OCI-LY3 (cell line): ENCODE results near the gene CXCR5.
A peak's percentile ranks its signal among the peaks of the same experiment; 100 is the strongest.

Experiments
- H2AFZ ChIP-seq: fragments of 200-600, 300-600 bp; shearing (Covaris generic); 2 replicates; pipeline ENCODE4 v1.6.0; 2014; ENCODE audit warnings: antibody characterized with exemption, low read depth, low read length
- H3K27ac ChIP-seq: fragments of 200-600, 300-600 bp; sonication (generic); 2 replicates; pipeline ENCODE4 v1.5.1; 2014; ENCODE audit warnings: mild to moderate bottlenecking, low read length, moderate library complexity, mixed read lengths
- H3K27me3 ChIP-seq: fragments of 200-600, 300-600 bp; sonication (generic); 2 replicates; pipeline ENCODE4 v1.6.1; 2014; ENCODE audit warnings: low read depth, low read length, mixed read lengths
- H3K36me3 ChIP-seq: fragments of 200-600, 300-600 bp; sonication (generic); replicated peaks from 2 replicates; pipeline ENCODE3; 2014; ENCODE audit warnings: low read depth, low read length, mixed read lengths
- H3K4me1 ChIP-seq: fragments of 300-600, 200-600 bp; sonication (generic); 2 replicates; pipeline ENCODE4 v1.6.1; 2014; ENCODE audit warnings: low read length, mixed read lengths
- H3K4me2 ChIP-seq: fragments of 200-600, 300-600 bp; sonication (generic); 2 replicates; pipeline ENCODE4 v1.6.1; 2014; ENCODE audit warnings: low read length, mixed read lengths
- H3K4me3 ChIP-seq: fragments of 300-600, 200-600 bp; sonication (generic); 2 replicates; pipeline ENCODE4 v1.5.1; 2014; ENCODE audit warnings: antibody characterized with exemption, mild to moderate bottlenecking, low read length, moderate library complexity
- H3K79me2 ChIP-seq: fragments of 300-600, 200-600 bp; shearing (Covaris generic); 2 replicates; pipeline ENCODE4 v1.6.1; 2014; ENCODE audit warnings: mild to moderate bottlenecking, low read length, mixed read lengths
- H3K9ac ChIP-seq: fragments of 300-600, 200-600 bp; shearing (Covaris generic); 2 replicates; pipeline ENCODE4 v1.6.0; 2014; ENCODE audit warnings: mild to moderate bottlenecking, low read length, moderate library complexity
- H3K9me3 ChIP-seq: fragments of 200-600, 300-600 bp; shearing (Covaris generic); 2 replicates; pipeline ENCODE4 v1.6.1; 2014; ENCODE audit warnings: low read length, mixed read lengths; ENCODE audit not compliant: insufficient read depth
- H4K20me1 ChIP-seq: fragments of 200-600, 300-600 bp; sonication (generic); 2 replicates; pipeline ENCODE4 v1.6.1; 2016; ENCODE audit warnings: low read length, mixed read lengths; ENCODE audit not compliant: insufficient read depth
- EZH2phosphoT487 ChIP-seq: fragments of 200-600 bp; shearing (Covaris generic); IDR thresholded peaks from 2 replicates; pipeline ENCODE4 v1.6.1; 2018; ENCODE audit warnings: antibody characterized with exemption, mixed run types, low read depth
- TF ChIP-seq, protein P1 (sequence below): fragments of 200-600, 300-600 bp; sonication (generic); IDR thresholded peaks from 2 replicates; pipeline ENCODE4 v1.5.1; 2014; ENCODE audit warnings: antibody characterized with exemption, low read length, low read depth

Gene CXCR5

DNA sequence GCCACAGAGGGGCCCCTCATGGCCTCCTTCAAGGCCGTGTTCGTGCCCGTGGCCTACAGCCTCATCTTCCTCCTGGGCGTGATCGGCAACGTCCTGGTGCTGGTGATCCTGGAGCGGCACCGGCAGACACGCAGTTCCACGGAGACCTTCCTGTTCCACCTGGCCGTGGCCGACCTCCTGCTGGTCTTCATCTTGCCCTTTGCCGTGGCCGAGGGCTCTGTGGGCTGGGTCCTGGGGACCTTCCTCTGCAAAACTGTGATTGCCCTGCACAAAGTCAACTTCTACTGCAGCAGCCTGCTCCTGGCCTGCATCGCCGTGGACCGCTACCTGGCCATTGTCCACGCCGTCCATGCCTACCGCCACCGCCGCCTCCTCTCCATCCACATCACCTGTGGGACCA, 10.0 kb downstream of the CXCR5 start:
- Histone ChIP-seq H3K79me2 (peaks cover 81% of the 10 kb centered on the region), H3K4me2 (peak overlapping the region; percentile 75), H3K4me3 (peak overlapping the region; percentile 31; the same call in 1 of the 2 replicates), H3K4me1 (peaks cover 92% of the 10 kb centered on the region), H2AFZ (no peak overlapping the region), H3K9ac (no peak overlapping the region), H3K27ac (peak overlapping the region; percentile 67; the same call in 1 of the 2 replicates), H3K36me3 (peaks cover 61% of the 10 kb centered on the region), H3K9me3 (no peaks in the 10 kb centered on the region), H4K20me1 (peaks cover 97% of the 10 kb centered on the region), H3K27me3 (no peaks in the 10 kb centered on the region)
- TF ChIP-seq, protein P1, sequence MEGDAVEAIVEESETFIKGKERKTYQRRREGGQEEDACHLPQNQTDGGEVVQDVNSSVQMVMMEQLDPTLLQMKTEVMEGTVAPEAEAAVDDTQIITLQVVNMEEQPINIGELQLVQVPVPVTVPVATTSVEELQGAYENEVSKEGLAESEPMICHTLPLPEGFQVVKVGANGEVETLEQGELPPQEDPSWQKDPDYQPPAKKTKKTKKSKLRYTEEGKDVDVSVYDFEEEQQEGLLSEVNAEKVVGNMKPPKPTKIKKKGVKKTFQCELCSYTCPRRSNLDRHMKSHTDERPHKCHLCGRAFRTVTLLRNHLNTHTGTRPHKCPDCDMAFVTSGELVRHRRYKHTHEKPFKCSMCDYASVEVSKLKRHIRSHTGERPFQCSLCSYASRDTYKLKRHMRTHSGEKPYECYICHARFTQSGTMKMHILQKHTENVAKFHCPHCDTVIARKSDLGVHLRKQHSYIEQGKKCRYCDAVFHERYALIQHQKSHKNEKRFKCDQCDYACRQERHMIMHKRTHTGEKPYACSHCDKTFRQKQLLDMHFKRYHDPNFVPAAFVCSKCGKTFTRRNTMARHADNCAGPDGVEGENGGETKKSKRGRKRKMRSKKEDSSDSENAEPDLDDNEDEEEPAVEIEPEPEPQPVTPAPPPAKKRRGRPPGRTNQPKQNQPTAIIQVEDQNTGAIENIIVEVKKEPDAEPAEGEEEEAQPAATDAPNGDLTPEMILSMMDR: no peak
- no peak for TF ChIP-seq EZH2phosphoT487

GRCh38 chr11:118894192-118894591, 10.5 kb downstream of the CXCR5 start:
- Histone ChIP-seq H3K4me3 (peak overlapping the region; percentile 31; the same call in 1 of the 2 replicates), H3K79me2 (peaks cover 75% of the 10 kb centered on the region), H3K27ac (peak overlapping the region; percentile 83; the same call in 1 of the 2 replicates), H4K20me1 (peaks cover 97% of the 10 kb centered on the region), H3K9me3 (no peaks in the 10 kb centered on the region), H3K4me1 (peaks cover 87% of the 10 kb centered on the region), H3K36me3 (peaks cover 56% of the 10 kb centered on the region), H2AFZ (no peak overlapping the region), H3K4me2 (peak overlapping the region; percentile 75), H3K9ac (no peak overlapping the region), H3K27me3 (no peaks in the 10 kb centered on the region)
- TF ChIP-seq, protein P1: no peak
- TF ChIP-seq EZH2phosphoT487: no peak

GRCh38 chr11:118895093-118896039, 11.7 kb downstream of the CXCR5 start:
- Histone ChIP-seq H3K9me3 (no peaks in the 10 kb centered on the region), H3K4me2 (peak overlapping the region; percentile 75), H3K27me3 (no peaks in the 10 kb centered on the region), H3K27ac (peak overlapping the region; percentile 83), H3K4me1 (peaks cover 75% of the 10 kb centered on the region), H3K9ac (peak overlapping the region; percentile 39), H2AFZ (no peak overlapping the region), H3K79me2 (peaks cover 64% of the 10 kb centered on the region), H3K36me3 (peaks cover 44% of the 10 kb centered on the region), H4K20me1 (peaks cover 95% of the 10 kb centered on the region), H3K4me3 (peak overlapping the region; percentile 49)
- TF ChIP-seq, protein P1: peak; percentile 14; the same call in 1 of the 2 replicates
- TF ChIP-seq EZH2phosphoT487: no peak

- peaks cover 92% of the 10 kb centered on the region for H4K20me1 ChIP-seq
- H3K9me3 ChIP-seq: no peaks in the 10 kb centered on the region
- peaks cover 52% of the 10 kb centered on the region for H3K79me2 ChIP-seq
- H3K4me3 ChIP-seq: no peak overlapping the region
- peak overlapping the region; percentile 63 for H3K27ac ChIP-seq
- peaks cover 64% of the 10 kb centered on the region for H3K4me1 ChIP-seq
- H3K27me3 ChIP-seq: no peaks in the 10 kb centered on the region
- TF ChIP-seq, protein P1: no peak
- no peak for TF ChIP-seq EZH2phosphoT487
- peak overlapping the region; percentile 32 for H3K4me2 ChIP-seq
- H3K9ac ChIP-seq: no peak overlapping the region
- H2AFZ ChIP-seq: no peak overlapping the region
- H3K36me3 ChIP-seq: peaks cover 37% of the 10 kb centered on the region
Measured at GRCh38 chr11:118896472-118896913, 12.8 kb downstream of the CXCR5 start.
